Gastroesophageal sphincter (tissue), 4 donors: ENCODE measurements around the gene TMEM121B. TPM values are rescaled to one million over a fixed set of nuclear protein-coding genes. Genes with fewer than 3 reads are reported as not detected.

Experiments
- ATAC-seq: fragments of 150-250 bp; one replicate; pipeline ENCODE4 v1.9.1; 2016; ENCODE audit warnings: mild to moderate bottlenecking, moderate library complexity
- H3K27ac ChIP-seq, 4 donors: fragments of 200-600 bp; sonication (generic) in 3 of 4; 1 replicate in 3 of 4; 2 replicates in 1 of 4; pipeline ENCODE4 v1.5.1; 2016 to 2019
- H3K27me3 ChIP-seq: fragments of 200-600 bp; sonication (generic); one replicate; pipeline ENCODE4 v1.5.1; 2019
- H3K36me3 ChIP-seq, 2 donors: fragments of 200-600 bp; sonication (generic); one replicate each; pipeline ENCODE4 v1.5.1; 2019; ENCODE audit warnings: control low read depth in 1 of 2
- H3K4me1 ChIP-seq, 3 donors: fragments of 200-600 bp; sonication (generic); 1 replicate in 2 of 3; 2 replicates in 1 of 3; pipeline ENCODE4 v1.5.1; 2016 to 2019; ENCODE audit warnings: control low read depth in 2 of 3
- H3K4me3 ChIP-seq, 2 donors: fragments of 200-600 bp; sonication (generic); one replicate each; pipeline ENCODE4 v1.5.1; 2019; ENCODE audit warnings: mild to moderate bottlenecking in 1 of 2, moderate library complexity in 1 of 2
- H3K9me3 ChIP-seq, 3 donors: fragments of 200-600 bp; sonication (generic); one replicate each; pipeline ENCODE4 v1.5.1; 2017 to 2019; ENCODE audit warnings: control low read depth in 2 of 3
- CTCF ChIP-seq, 4 experiments: fragments of 200-600 bp in 2 of 4; fragments of 450-650 bp in 2 of 4; sonication (generic) in 1 of 4; IDR thresholded peaks; one replicate each; pipeline ENCODE4 v1.5.1; 2017 to 2019; ENCODE audit warnings: antibody characterized with exemption in 4 of 4, mild to moderate bottlenecking in 2 of 4, moderate library complexity in 2 of 4
- EP300 ChIP-seq: sonication (generic); formaldehyde crosslinking; IDR thresholded peaks from one replicate; pipeline ENCODE4 v1.6.1; 2017; ENCODE audit warnings: antibody characterized with exemption, mild to moderate bottlenecking
- POLR2A ChIP-seq, 2 donors: fragments of 450-650 bp; IDR thresholded peaks; one replicate each; pipeline ENCODE4 v1.6.1; 2017; ENCODE audit warnings: antibody characterized with exemption in 2 of 2, mild to moderate bottlenecking in 2 of 2, moderate library complexity in 1 of 2
- POLR2AphosphoS5 ChIP-seq: sonication (generic); formaldehyde crosslinking; IDR thresholded peaks from one replicate; pipeline ENCODE4 v1.6.1; 2017; ENCODE audit warnings: antibody characterized with exemption
- WGBS, 2 donors: methylation state at CpG; one replicate each; pipeline ENCODE4 v1.1.5; 2018; ENCODE audit warnings: low coverage in 1 of 2; 5-methylcytosine and 5-hydroxymethylcytosine counted together
- total RNA-seq, 4 donors: library from RNA; depleted of rRNA; stranded (reverse); fragments of >200 nt; gene quantifications; one replicate each; pipeline ENCODE4 v1.1.0, GENCODE V29; 2016

The TMEM121B gene
- total RNA-seq, 4 donors from 2014 or later, result 0.30 to 0.81 (median 0.54) TPM

GRCh38 chr22:17135153-17135760, 14.1 kb upstream of the TMEM121B start:
- no peaks in the 10 kb centered on the region for H3K27me3 ChIP-seq
- no peaks in the 10 kb centered on the region for H3K4me1 ChIP-seq

GRCh38 chr22:17133137-17133536, 12.0 kb upstream of the TMEM121B start:
- Histone ChIP-seq H3K4me3 (no peak overlapping the region), H3K36me3 (peaks cover 0 to 37% of the 10 kb centered on the region in 2 donors), H3K4me1 (no peaks in the 10 kb centered on the region), H3K27me3 (no peaks in the 10 kb centered on the region), H3K27ac (no peak overlapping the region), H3K9me3 (no peaks in the 10 kb centered on the region)
- 60 to 83% methylated on average over 1 to 3 of the region's 7 CpGs for WGBS, 2 donors
- ATAC-seq, result no peak
- TF ChIP-seq POLR2AphosphoS5 (no peak), POLR2A (IDR thresholded peaks at IDR 0.05) (no peak), CTCF (IDR thresholded peaks at IDR 0.05) (no peak), EP300 (no peak)

More at GRCh38 chr22:17135153-17135760, 14.1 kb upstream of the TMEM121B start:
- no peak overlapping the region for H3K27ac ChIP-seq
- H3K36me3 ChIP-seq, result peaks cover 0 to 58% of the 10 kb centered on the region in 2 donors
- 81 to 86% methylated on average over 6 to 12 of the region's 15 CpGs for WGBS, 2 donors
- TF ChIP-seq POLR2A (IDR thresholded peaks at IDR 0.05) (no peak), CTCF (IDR thresholded peaks at IDR 0.05) (no peak), EP300 (no peak), POLR2AphosphoS5 (no peak)
- no peak for ATAC-seq
- no peak overlapping the region for H3K4me3 ChIP-seq
- no peaks in the 10 kb centered on the region for H3K9me3 ChIP-seq

- Histone ChIP-seq H3K27ac (no peak overlapping the region), H3K36me3 (peaks cover 0 to 27% of the 10 kb centered on the region in 2 donors), H3K4me1 (no peaks in the 10 kb centered on the region), H3K4me3 (no peak overlapping the region), H3K27me3 (no peaks in the 10 kb centered on the region), H3K9me3 (no peaks in the 10 kb centered on the region)
- no peak for ATAC-seq
- 16 to 17% methylated on average over 1 to 2 of the region's 2 CpGs for WGBS, 2 donors
- TF ChIP-seq CTCF (IDR thresholded peaks at IDR 0.05), result no peak
- no peak for TF ChIP-seq POLR2A (IDR thresholded peaks at IDR 0.05)
- no peak for TF ChIP-seq EP300
- TF ChIP-seq POLR2AphosphoS5, result no peak
Measured at GRCh38 chr22:17132112-17132511, 11.0 kb upstream of the TMEM121B start.

GRCh38 chr22:17131686-17132085, 10.5 kb upstream of the TMEM121B start:
- H3K36me3 ChIP-seq, result peaks cover 0 to 22% of the 10 kb centered on the region in 2 donors
- H3K9me3 ChIP-seq, result no peaks in the 10 kb centered on the region
- TF ChIP-seq EP300 (no peak), CTCF (IDR thresholded peaks at IDR 0.05) (no peak), POLR2A (IDR thresholded peaks at IDR 0.05) (no peak), POLR2AphosphoS5 (no peak)
- no peaks in the 10 kb centered on the region for H3K27me3 ChIP-seq
- H3K27ac ChIP-seq, result no peak overlapping the region
- WGBS, 2 donors, result 50 to 75% methylated on average over 2 to 3 of the region's 5 CpGs
- H3K4me1 ChIP-seq, result no peaks in the 10 kb centered on the region
- ATAC-seq, result no peak
- no peak overlapping the region for H3K4me3 ChIP-seq

- 80 to 100% methylated on average over 1 of the region's 1 CpG for WGBS, 2 donors
Measured at GRCh38 chr22:17130199-17130598, 9.0 kb upstream of the TMEM121B start.

More at GRCh38 chr22:17130199-17130598, 9.0 kb upstream of the TMEM121B start:
- H3K36me3 ChIP-seq, result peaks cover 0 to 14% of the 10 kb centered on the region in 2 donors
- no peaks in the 10 kb centered on the region for H3K9me3 ChIP-seq
- ATAC-seq, result no peak
- H3K4me3 ChIP-seq, result no peak overlapping the region
- no peak overlapping the region for H3K27ac ChIP-seq
- no peak for TF ChIP-seq POLR2A (IDR thresholded peaks at IDR 0.05)
- H3K27me3 ChIP-seq, result no peaks in the 10 kb centered on the region
- H3K4me1 ChIP-seq, result no peaks in the 10 kb centered on the region
